HFFc6 (cell line): Measurements from ENCODE around the gene KIRREL3. TPM values are rescaled to one million over a fixed set of nuclear protein-coding genes. Genes with fewer than 3 reads are reported as not detected.

Experiments
- DNase-seq: peaks from one replicate; pipeline ENCODE4 v3.0.0-alpha.2; 2018
- H3K27ac Mint-ChIP-seq: 2 replicates; pipeline ENCODE4 v1.8.0; 2020; ENCODE audit warnings: mild to moderate bottlenecking, mixed read lengths
- H3K27me3 Mint-ChIP-seq: 2 replicates; pipeline ENCODE4 v1.8.0; 2021; ENCODE audit warnings: mild to moderate bottlenecking, moderate library complexity, mixed read lengths; ENCODE audit not compliant: insufficient read depth
- H3K36me3 Mint-ChIP-seq: 2 replicates; pipeline ENCODE4 v1.8.0; 2021; ENCODE audit warnings: low read depth, mixed read lengths
- H3K4me1 Mint-ChIP-seq: 2 replicates; pipeline ENCODE4 v1.8.0; 2020; ENCODE audit warnings: low read depth, mixed read lengths
- H3K4me3 Mint-ChIP-seq: 2 replicates; pipeline ENCODE4 v1.8.0; 2020; ENCODE audit warnings: mild to moderate bottlenecking, moderate library complexity, mixed read lengths
- H3K9me3 Mint-ChIP-seq: 2 replicates; pipeline ENCODE4 v1.8.0; 2020; ENCODE audit warnings: mild to moderate bottlenecking, mixed read lengths
- CTCF ChIP-seq: fragments of 200-600 bp; sonication (generic); IDR thresholded peaks from 2 replicates; pipeline ENCODE4 v1.5.0; 2021; ENCODE audit warnings: antibody characterized with exemption, mild to moderate bottlenecking
- total RNA-seq, 6 experiments: library from RNA; stranded (reverse); fragmentation: NEBNext Ultra II Directional; extraction: Animal tissue kit (Norgen Biotek cat#: 25700); gene quantifications; 2 replicates in 1 of 6; 3 replicates in 5 of 6; pipeline ENCODE4 v1.2.3, GENCODE V29; 2021

KIRREL3 gene
- total RNA-seq, 6 experiments from 2014 or later, result 22.2 to 38.2 (median 33.2) TPM

- peak; percentile 80 for DNase-seq
- Mint-ChIP-seq H3K36me3 (peaks cover 20% of the 10 kb centered on the region), H3K4me1 (peaks cover 45% of the 10 kb centered on the region), H3K9me3 (peaks cover 13% of the 10 kb centered on the region), H3K4me3 (no peak overlapping the region), H3K27me3 (peaks cover 1% of the 10 kb centered on the region), H3K27ac (peak overlapping the region; percentile 83)
- TF ChIP-seq CTCF, result no peak
Measured at GRCh38 chr11:126484266-126484665, 516.3 kb downstream of the KIRREL3 start.

- Mint-ChIP-seq H3K27ac (peak overlapping the region; percentile 83), H3K9me3 (peaks cover 13% of the 10 kb centered on the region), H3K4me1 (peaks cover 45% of the 10 kb centered on the region), H3K27me3 (peaks cover 1% of the 10 kb centered on the region), H3K4me3 (no peak overlapping the region), H3K36me3 (peaks cover 20% of the 10 kb centered on the region)
- DNase-seq, result no peak
- TF ChIP-seq CTCF, result no peak
Measured at GRCh38 chr11:126483621-126484195, 516.9 kb downstream of the KIRREL3 start.

- Mint-ChIP-seq H3K4me1 (peaks cover 45% of the 10 kb centered on the region), H3K27ac (no peak overlapping the region), H3K27me3 (peaks cover 1% of the 10 kb centered on the region), H3K36me3 (peaks cover 20% of the 10 kb centered on the region), H3K4me3 (no peak overlapping the region), H3K9me3 (peaks cover 13% of the 10 kb centered on the region)
- no peak for DNase-seq
- no peak for TF ChIP-seq CTCF
Measured at GRCh38 chr11:126482586-126483108, 517.9 kb downstream of the KIRREL3 start.

GRCh38 chr11:126481303-126481680 is 519.3 kb downstream of the KIRREL3 start:
- TF ChIP-seq CTCF, result no peak
- peaks cover 45% of the 10 kb centered on the region for H3K4me1 Mint-ChIP-seq
- no peak for DNase-seq
- H3K4me3 Mint-ChIP-seq, result no peak overlapping the region
- no peak overlapping the region for H3K27ac Mint-ChIP-seq
- H3K9me3 Mint-ChIP-seq, result peaks cover 13% of the 10 kb centered on the region
- H3K36me3 Mint-ChIP-seq, result peaks cover 20% of the 10 kb centered on the region
- peaks cover 1% of the 10 kb centered on the region for H3K27me3 Mint-ChIP-seq

GRCh38 chr11:126480410-126481302 is 519.9 kb downstream of the KIRREL3 start:
- Mint-ChIP-seq H3K36me3 (peaks cover 20% of the 10 kb centered on the region), H3K9me3 (peaks cover 13% of the 10 kb centered on the region)

More at GRCh38 chr11:126480410-126481302, 519.9 kb downstream of the KIRREL3 start:
- Mint-ChIP-seq H3K27me3 (peaks cover 1% of the 10 kb centered on the region), H3K27ac (peak overlapping the region; percentile 88), H3K4me3 (peak overlapping the region; percentile 54; the same call in 1 of the 2 replicates), H3K4me1 (peaks cover 43% of the 10 kb centered on the region)
- peak; percentile 82 for DNase-seq
- peak; percentile 99 for TF ChIP-seq CTCF
